ENCODE results near the gene RSU1.

RSU1 gene

DNA sequence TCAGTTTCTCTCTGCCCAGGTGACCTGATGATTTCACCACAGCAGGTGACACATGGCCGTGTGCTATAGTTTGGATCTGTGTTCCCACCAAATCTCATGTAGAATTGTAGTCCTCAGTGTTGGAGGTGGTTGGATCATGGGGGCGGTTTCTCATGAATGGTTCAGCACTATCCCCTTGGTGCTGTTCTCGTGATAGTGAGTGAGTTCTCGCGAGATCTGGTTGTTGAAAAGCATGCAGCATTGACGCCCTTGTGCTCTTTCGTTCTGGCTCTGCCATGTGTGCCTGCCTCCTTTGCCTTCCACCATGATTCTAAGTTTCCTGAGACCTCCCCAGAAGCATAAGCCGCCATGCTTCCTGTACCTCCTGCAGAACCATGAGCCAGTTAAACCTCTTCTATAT, 210.3 kb downstream of the RSU1 start:
- no peak overlapping the region for H3K4me3 ChIP-seq (ENCODE audit: low read depth, low read length)
- no peaks in the 10 kb centered on the region for H3K4me1 ChIP-seq (ENCODE audit: control insufficient read depth, insufficient read depth, low read length)
- H3K27ac ChIP-seq (ENCODE audit: low read depth, low read length) = no peak overlapping the region
- no peaks in the 10 kb centered on the region for H3K27me3 ChIP-seq (ENCODE audit: control insufficient read depth, insufficient read depth, low read length)
- no peaks in the 10 kb centered on the region for H3K9me3 ChIP-seq (ENCODE audit: control insufficient read depth, insufficient read depth, low read length)
- no peaks in the 10 kb centered on the region for H3K36me3 ChIP-seq (ENCODE audit: control insufficient read depth, insufficient read depth, low read length)
- H3K9ac ChIP-seq (ENCODE audit: low read depth, low read length) = no peak overlapping the region

DNA sequence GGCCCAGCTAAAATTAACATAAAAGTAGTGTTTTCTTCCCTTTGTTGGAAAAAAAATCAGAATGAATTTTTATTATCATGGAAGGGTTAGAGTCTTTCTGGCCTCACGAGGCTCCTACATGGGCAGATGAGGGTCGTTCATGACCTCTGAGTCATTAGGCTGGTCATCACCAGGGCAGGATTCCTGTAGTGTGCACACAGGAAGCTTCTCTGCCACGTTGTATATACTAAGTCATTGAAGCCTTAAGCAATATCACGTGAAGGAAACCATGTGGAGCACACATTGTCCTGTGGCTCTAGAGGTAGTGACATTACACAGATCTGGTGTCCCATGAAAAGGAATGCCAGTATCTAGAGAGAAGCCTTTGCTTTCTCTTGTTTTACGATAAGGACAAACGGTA, 210.8 kb downstream of the RSU1 start:
- H3K9ac ChIP-seq (ENCODE audit: low read depth, low read length) = no peak overlapping the region
- no peaks in the 10 kb centered on the region for H3K36me3 ChIP-seq (ENCODE audit: control insufficient read depth, insufficient read depth, low read length)
- H3K27me3 ChIP-seq (ENCODE audit: control insufficient read depth, insufficient read depth, low read length) = no peaks in the 10 kb centered on the region
- H3K9me3 ChIP-seq (ENCODE audit: control insufficient read depth, insufficient read depth, low read length) = no peaks in the 10 kb centered on the region
- H3K4me1 ChIP-seq (ENCODE audit: control insufficient read depth, insufficient read depth, low read length) = no peaks in the 10 kb centered on the region
- no peak overlapping the region for H3K4me3 ChIP-seq (ENCODE audit: low read depth, low read length)
- H3K27ac ChIP-seq (ENCODE audit: low read depth, low read length) = no peak overlapping the region

DNA sequence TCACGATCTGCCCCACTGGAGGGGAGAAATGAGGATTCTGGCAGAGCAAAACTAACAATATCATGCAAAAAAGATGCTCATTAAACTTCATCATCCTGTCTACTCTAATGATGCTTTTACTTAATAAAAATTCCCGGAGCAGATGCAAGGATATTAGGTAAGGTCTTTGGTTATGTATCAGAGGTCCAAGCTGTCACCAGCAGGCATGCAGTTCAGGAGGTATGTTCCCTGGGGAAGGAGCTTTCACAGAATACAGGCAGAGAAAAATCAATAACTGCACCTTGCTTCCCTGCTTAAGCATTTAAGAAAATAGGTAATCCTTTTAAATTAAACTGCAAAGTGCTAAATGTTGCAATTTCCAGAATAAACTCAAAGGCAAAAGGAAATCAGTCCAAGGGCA, 213.9 kb downstream of the RSU1 start:
- no peak overlapping the region for H3K27ac ChIP-seq (ENCODE audit: low read depth, low read length)
- H3K4me1 ChIP-seq (ENCODE audit: control insufficient read depth, insufficient read depth, low read length) = no peaks in the 10 kb centered on the region
- no peak overlapping the region for H3K9ac ChIP-seq (ENCODE audit: low read depth, low read length)
- no peaks in the 10 kb centered on the region for H3K27me3 ChIP-seq (ENCODE audit: control insufficient read depth, insufficient read depth, low read length)
- H3K4me3 ChIP-seq (ENCODE audit: low read depth, low read length) = no peak overlapping the region
- no peaks in the 10 kb centered on the region for H3K9me3 ChIP-seq (ENCODE audit: control insufficient read depth, insufficient read depth, low read length)
- H3K36me3 ChIP-seq (ENCODE audit: control insufficient read depth, insufficient read depth, low read length) = no peaks in the 10 kb centered on the region

DNA sequence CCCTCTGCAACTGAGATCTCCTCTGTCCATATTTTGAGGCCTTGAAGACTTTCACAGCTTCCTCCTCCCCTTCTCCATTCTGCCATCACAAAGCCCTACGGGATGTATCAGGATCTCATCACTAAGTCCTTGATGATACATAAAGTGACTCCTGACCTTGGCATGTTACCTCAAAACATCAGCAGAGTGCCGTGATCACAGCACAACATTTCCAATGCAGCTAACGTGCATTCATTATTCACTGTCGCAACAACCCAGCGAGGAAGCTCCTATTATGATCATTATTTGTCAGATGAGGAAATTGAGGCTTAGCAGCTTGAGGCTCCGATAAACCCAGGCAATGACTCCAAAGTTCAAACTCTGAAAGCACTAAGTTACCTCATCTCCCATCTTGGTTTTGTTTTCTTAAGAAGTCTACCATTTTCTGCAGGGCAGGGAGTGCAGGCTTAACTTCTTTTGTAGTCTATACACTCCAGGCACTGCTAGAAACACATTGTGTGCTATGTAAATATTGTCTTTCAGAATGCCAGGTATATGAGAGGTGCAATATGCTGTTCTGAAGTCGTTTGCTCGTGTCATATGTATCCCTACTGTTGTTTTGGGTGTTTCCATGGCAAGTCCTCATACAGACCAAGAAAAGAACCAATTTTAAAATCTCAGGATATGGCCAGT, 215.0 kb downstream of the RSU1 start:
- Histone ChIP-seq H3K27me3 (ENCODE audit: control insufficient read depth, insufficient read depth, low read length) (no peaks in the 10 kb centered on the region), H3K4me1 (ENCODE audit: control insufficient read depth, insufficient read depth, low read length) (0 out of 2 replicates have a peak, but pooled peaks cover 6% of the 10 kb centered on the region), H3K4me3 (ENCODE audit: low read depth, low read length) (no peak overlapping the region), H3K27ac (ENCODE audit: low read depth, low read length) (no peak overlapping the region), H3K36me3 (ENCODE audit: control insufficient read depth, insufficient read depth, low read length) (no peaks in the 10 kb centered on the region), H3K9ac (ENCODE audit: low read depth, low read length) (no peak overlapping the region), H3K9me3 (ENCODE audit: control insufficient read depth, insufficient read depth, low read length) (no peaks in the 10 kb centered on the region)

DNA sequence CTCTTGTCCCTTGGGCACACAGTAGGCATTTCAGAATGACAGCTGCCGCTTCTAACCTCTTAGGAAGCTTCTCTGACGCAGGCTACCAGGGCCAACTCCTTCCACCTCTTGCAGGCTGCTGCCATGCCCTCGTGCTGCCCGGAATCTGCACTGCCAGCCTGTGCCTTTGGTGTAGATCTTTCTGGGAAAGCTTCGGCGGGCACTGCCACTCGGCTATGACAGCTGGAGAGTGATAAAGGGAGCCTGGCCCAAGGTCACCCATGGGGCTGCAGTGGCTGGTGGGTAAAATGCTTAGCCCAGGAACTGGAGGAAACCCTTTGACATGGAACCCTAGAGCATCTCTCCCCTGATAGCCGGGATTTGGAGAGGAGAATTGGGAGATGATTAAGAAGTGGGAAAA, 217.6 kb downstream of the RSU1 start:
- H3K27me3 ChIP-seq (ENCODE audit: control insufficient read depth, insufficient read depth, low read length) = no peaks in the 10 kb centered on the region
- no peak overlapping the region for H3K9ac ChIP-seq (ENCODE audit: low read depth, low read length)
- no peak overlapping the region for H3K27ac ChIP-seq (ENCODE audit: low read depth, low read length)
- H3K36me3 ChIP-seq (ENCODE audit: control insufficient read depth, insufficient read depth, low read length) = no peaks in the 10 kb centered on the region
- no peak overlapping the region for H3K4me3 ChIP-seq (ENCODE audit: low read depth, low read length)
- H3K4me1 ChIP-seq (ENCODE audit: control insufficient read depth, insufficient read depth, low read length) = peaks cover 14% of the 10 kb centered on the region
- no peaks in the 10 kb centered on the region for H3K9me3 ChIP-seq (ENCODE audit: control insufficient read depth, insufficient read depth, low read length)

DNA sequence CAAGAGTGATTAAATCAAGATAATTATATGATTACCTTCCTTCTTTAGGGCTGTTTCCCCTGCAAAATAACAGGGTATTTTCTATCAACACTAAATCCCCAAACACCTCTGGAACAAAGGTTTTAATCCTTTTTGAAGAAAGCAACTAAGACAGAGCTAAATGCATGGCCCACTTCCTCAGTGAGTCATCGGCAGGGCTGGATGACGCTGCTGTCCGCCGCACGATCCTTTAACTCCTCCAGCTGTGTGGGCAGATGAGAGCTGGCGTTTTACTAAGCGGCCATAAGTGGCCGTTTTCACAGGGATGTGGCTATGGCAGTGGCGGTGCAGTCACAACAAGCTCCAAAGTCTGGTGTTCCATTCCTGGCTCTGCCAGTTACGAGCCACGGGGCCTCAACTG, 219.6 kb downstream of the RSU1 start:
- Histone ChIP-seq H3K27me3 (ENCODE audit: control insufficient read depth, insufficient read depth, low read length) (no peaks in the 10 kb centered on the region), H3K4me1 (ENCODE audit: control insufficient read depth, insufficient read depth, low read length) (peaks cover 27% of the 10 kb centered on the region), H3K9me3 (ENCODE audit: control insufficient read depth, insufficient read depth, low read length) (no peaks in the 10 kb centered on the region), H3K27ac (ENCODE audit: low read depth, low read length) (peak overlapping the region; percentile 16), H3K36me3 (ENCODE audit: control insufficient read depth, insufficient read depth, low read length) (no peaks in the 10 kb centered on the region), H3K9ac (ENCODE audit: low read depth, low read length) (no peak overlapping the region), H3K4me3 (ENCODE audit: low read depth, low read length) (no peak overlapping the region)

DNA sequence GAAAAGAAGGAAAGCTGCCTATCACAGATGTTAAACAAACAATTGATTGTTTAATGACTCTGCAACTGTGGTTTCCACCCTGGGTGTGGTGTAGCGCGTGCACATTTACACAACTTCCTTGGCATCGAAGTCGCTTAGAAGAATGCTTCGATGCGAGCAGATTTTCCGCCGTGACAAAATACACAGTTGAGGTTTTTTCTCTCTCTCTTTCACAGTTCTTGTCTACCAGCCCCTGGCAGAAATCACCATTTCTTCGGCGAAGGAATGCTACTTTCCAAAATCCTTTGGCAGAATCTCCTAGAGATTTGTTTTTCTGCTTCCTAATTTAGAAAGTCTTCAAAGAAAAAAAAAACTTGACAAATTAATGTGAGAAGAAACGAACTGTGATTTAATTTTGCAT, 224.8 kb downstream of the RSU1 start:
- Histone ChIP-seq H3K27me3 (ENCODE audit: control insufficient read depth, insufficient read depth, low read length) (no peaks in the 10 kb centered on the region), H3K36me3 (ENCODE audit: control insufficient read depth, insufficient read depth, low read length) (no peaks in the 10 kb centered on the region), H3K9ac (ENCODE audit: low read depth, low read length) (no peak overlapping the region), H3K4me1 (ENCODE audit: control insufficient read depth, insufficient read depth, low read length) (peaks cover 36% of the 10 kb centered on the region), H3K27ac (ENCODE audit: low read depth, low read length) (peak overlapping the region; percentile 21), H3K9me3 (ENCODE audit: control insufficient read depth, insufficient read depth, low read length) (no peaks in the 10 kb centered on the region), H3K4me3 (ENCODE audit: low read depth, low read length) (no peak overlapping the region)

DNA sequence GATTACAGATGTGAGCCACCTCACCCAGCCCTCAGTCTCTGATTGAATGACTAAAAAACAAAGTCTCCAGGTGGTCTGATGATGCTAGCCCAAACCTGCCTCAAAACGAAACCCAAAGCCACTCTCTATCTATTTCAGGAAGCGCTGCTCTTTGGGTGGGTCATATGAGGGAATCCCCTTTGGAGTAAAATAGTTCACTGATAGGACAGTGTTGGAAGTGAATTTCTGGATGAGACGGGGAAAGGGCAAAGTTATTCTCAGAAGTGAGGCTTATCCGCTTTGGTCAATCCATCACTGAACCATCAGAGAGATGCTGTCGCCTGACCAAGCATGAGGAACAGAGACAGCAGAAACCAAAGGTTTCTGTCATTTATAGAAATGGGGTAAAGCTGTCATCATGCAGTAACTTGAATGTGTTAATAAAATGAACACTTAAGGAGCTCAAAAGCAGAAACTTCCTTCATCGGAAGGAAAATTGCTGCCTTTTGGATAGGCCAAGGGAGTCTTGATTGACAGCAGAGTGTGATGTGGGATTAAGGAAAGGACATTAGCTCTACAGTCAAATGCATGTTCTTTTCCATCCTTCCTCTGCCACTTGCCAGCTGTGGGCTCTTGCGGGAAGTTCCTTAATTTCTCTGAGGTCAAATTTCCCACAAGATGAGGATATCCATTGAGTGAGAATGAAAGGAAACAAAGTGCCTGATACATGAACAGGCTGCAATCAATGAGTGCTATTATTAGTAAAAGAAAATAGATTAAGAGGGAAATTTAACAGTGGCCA, 230.7 kb downstream of the RSU1 start:
- Histone ChIP-seq H3K4me3 (ENCODE audit: low read depth, low read length) (no peak overlapping the region), H3K9me3 (ENCODE audit: control insufficient read depth, insufficient read depth, low read length) (no peaks in the 10 kb centered on the region), H3K27me3 (ENCODE audit: control insufficient read depth, insufficient read depth, low read length) (no peaks in the 10 kb centered on the region), H3K27ac (ENCODE audit: low read depth, low read length) (no peak overlapping the region), H3K36me3 (ENCODE audit: control insufficient read depth, insufficient read depth, low read length) (no peaks in the 10 kb centered on the region), H3K9ac (ENCODE audit: low read depth, low read length) (no peak overlapping the region), H3K4me1 (ENCODE audit: control insufficient read depth, insufficient read depth, low read length) (peaks cover 3% of the 10 kb centered on the region)

DNA sequence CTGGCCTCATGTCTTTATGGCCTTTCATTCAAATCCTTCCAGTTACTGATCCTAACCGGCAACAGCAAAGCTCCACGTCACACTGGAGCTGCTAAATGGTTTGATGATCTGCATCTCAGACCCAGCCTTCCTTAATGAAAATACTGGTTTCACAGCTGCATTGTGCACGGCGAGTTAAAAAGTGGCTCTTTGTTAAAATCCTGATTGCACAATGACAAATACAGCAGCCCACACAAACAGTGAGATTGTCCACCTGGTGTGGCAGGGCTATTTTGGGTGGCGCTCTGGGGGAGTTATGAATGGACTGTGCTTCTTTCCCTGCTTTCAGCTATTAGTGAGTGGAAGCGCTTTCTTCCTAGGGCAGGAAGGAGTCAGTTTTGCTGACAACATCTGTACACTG, 232.1 kb downstream of the RSU1 start:
- Histone ChIP-seq H3K4me1 (ENCODE audit: control insufficient read depth, insufficient read depth, low read length) (no peaks in the 10 kb centered on the region; the same call in 1 of the 2 replicates), H3K9ac (ENCODE audit: low read depth, low read length) (no peak overlapping the region), H3K4me3 (ENCODE audit: low read depth, low read length) (no peak overlapping the region), H3K9me3 (ENCODE audit: control insufficient read depth, insufficient read depth, low read length) (no peaks in the 10 kb centered on the region), H3K36me3 (ENCODE audit: control insufficient read depth, insufficient read depth, low read length) (no peaks in the 10 kb centered on the region), H3K27me3 (ENCODE audit: control insufficient read depth, insufficient read depth, low read length) (no peaks in the 10 kb centered on the region), H3K27ac (ENCODE audit: low read depth, low read length) (no peak overlapping the region)

DNA sequence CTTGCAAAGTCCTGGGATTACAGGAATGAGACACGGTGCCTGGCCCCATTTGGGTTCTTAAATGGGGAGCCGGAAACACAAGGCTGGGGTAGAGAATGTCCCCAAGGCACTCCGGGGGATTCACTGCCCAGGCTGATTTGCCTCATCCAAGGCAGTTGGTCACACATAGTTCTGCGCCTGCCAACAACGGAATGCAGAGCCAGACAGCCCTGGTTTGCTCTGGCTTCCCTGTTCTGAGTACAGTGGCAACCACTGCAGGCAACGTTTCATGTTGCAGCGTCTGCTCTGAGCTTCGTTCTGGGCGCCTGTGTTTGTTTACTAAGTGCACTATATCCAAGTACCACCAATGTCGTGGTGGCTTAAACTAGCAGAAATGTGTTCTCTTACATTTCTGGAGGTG, 233.8 kb downstream of the RSU1 start:
- no peak overlapping the region for H3K9ac ChIP-seq (ENCODE audit: low read depth, low read length)
- no peak overlapping the region for H3K4me3 ChIP-seq (ENCODE audit: low read depth, low read length)
- H3K4me1 ChIP-seq (ENCODE audit: control insufficient read depth, insufficient read depth, low read length) = no peaks in the 10 kb centered on the region
- H3K9me3 ChIP-seq (ENCODE audit: control insufficient read depth, insufficient read depth, low read length) = no peaks in the 10 kb centered on the region
- H3K27ac ChIP-seq (ENCODE audit: low read depth, low read length) = no peak overlapping the region
- no peaks in the 10 kb centered on the region for H3K36me3 ChIP-seq (ENCODE audit: control insufficient read depth, insufficient read depth, low read length)
- H3K27me3 ChIP-seq (ENCODE audit: control insufficient read depth, insufficient read depth, low read length) = no peaks in the 10 kb centered on the region

DNA sequence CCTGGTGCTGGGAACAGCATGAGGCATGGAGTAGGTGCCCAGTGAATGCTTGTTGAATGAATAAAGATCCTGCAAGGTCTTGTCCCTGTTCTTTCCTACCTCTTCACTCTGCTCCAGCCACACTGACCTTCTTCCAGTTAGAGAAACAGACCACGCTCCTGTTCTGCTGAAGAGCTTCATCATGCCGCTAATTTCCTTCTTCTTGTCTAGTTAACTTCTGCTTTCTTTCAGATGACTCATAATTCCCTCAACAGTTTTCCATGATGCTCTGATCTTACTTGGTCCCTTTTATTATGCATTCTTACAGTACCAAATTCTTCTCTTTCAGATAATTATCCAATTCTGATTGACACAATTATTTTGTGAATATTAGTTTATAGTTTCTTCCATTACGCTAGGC, 236.0 kb downstream of the RSU1 start:
- H3K9me3 ChIP-seq (ENCODE audit: control insufficient read depth, insufficient read depth, low read length) = no peaks in the 10 kb centered on the region
- H3K27ac ChIP-seq (ENCODE audit: low read depth, low read length) = no peak overlapping the region

More for the DNA sequence above, 236.0 kb downstream of the RSU1 start:
- no peak overlapping the region for H3K4me3 ChIP-seq (ENCODE audit: low read depth, low read length)
- no peaks in the 10 kb centered on the region for H3K27me3 ChIP-seq (ENCODE audit: control insufficient read depth, insufficient read depth, low read length)
- no peaks in the 10 kb centered on the region for H3K36me3 ChIP-seq (ENCODE audit: control insufficient read depth, insufficient read depth, low read length)
- no peak overlapping the region for H3K9ac ChIP-seq (ENCODE audit: low read depth, low read length)
- no peaks in the 10 kb centered on the region for H3K4me1 ChIP-seq (ENCODE audit: control insufficient read depth, insufficient read depth, low read length)

All from HUES48 (cell line).